Immature natural killer cell (primary cell): ENCODE data around the gene HOXD10. TPM values are rescaled to one million over a fixed set of nuclear protein-coding genes. Genes with fewer than 3 reads are reported as not detected.

Source experiments
- DNase-seq, 3 donors: peaks; one replicate each; pipeline ENCODE4 v3.0.0; 2022; ENCODE audit warnings: mixed read lengths in 1 of 3
- H3K27ac Mint-ChIP-seq, 6 donors: one replicate each; pipeline ENCODE4 v1.8.0; 2020; ENCODE audit warnings: mixed read lengths in 6 of 6, mild to moderate bottlenecking in 5 of 6, inconsistent platforms in 4 of 6, moderate library complexity in 3 of 6
- H3K27me3 Mint-ChIP-seq, 3 donors: one replicate each; pipeline ENCODE4 v1.8.0; 2020 to 2021; ENCODE audit warnings: low read depth in 3 of 3, mild to moderate bottlenecking in 3 of 3, mixed read lengths in 3 of 3, moderate library complexity in 3 of 3, inconsistent platforms in 1 of 3
- H3K36me3 Mint-ChIP-seq, 3 donors: one replicate each; pipeline ENCODE4 v1.8.0; 2020; ENCODE audit warnings: mixed read lengths in 3 of 3, inconsistent platforms in 2 of 3, mild to moderate bottlenecking in 2 of 3
- H3K4me1 Mint-ChIP-seq, 2 donors: one replicate each; pipeline ENCODE4 v1.8.0; 2020; ENCODE audit warnings: inconsistent platforms in 2 of 2, mild to moderate bottlenecking in 2 of 2, mixed read lengths in 2 of 2, moderate library complexity in 1 of 2
- H3K4me3 Mint-ChIP-seq, 5 donors: one replicate each; pipeline ENCODE4 v1.8.0; 2020; ENCODE audit warnings: mild to moderate bottlenecking in 5 of 5, mixed read lengths in 5 of 5, inconsistent platforms in 3 of 5, moderate library complexity in 3 of 5
- H3K9me3 Mint-ChIP-seq, 6 donors: one replicate each; pipeline ENCODE4 v1.8.0; 2020; ENCODE audit warnings: mild to moderate bottlenecking in 6 of 6, mixed read lengths in 6 of 6, inconsistent platforms in 4 of 6, moderate library complexity in 3 of 6
- polyA plus RNA-seq, 3 donors: library from polyadenylated mRNA; unstranded; fragments of 300-500 nt; fragmentation: Illumina TruSeq; gene quantifications; one replicate each; pipeline ENCODE4 v1.2.3, GENCODE V29; 2021

Gene HOXD10
- polyA plus RNA-seq, 3 donors from 2014 or later: not detected

DNA sequence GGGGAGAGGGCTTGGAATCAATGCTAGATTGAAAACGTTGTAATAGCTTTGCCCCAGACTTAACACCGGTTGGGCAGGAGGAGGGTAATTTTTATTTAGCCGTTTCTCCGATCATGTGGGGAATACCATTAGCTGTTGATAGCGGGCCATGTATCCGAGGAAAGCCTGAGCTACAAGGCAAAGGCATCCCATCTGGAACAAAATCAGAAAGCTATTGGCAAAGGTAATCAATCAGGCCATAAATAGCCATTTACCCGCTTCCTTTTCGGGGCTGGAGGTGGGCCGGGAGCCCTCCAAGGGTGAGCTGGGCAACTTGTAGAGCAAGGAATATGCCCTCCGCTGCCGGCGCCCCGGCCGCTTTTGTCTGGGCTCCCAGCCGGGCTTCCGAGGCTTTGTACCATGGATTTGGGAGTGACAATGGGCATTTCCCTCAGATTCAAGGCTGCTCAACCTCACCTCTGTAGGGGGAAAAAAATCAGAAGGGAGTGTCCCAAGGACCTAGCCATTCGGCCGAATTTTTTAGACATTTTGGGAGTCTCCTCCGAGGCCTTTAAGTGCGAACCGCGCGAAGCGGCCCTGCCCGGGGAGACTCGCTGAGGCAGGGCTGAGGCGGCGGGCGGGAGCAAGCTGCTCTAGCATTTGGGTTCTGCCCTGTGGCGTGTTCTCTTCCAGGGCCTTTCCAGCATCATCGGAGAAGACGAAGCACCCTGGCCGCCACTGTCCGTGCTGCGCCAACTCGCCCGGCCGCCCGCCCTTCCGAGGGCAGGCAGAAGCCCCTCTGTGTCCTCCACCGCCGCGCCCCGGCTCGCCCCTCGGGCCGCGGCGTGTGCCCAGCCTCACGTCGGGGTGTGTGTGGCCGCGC lies 4.8 kb downstream of the HOXD10 start:
- H3K36me3 Mint-ChIP-seq: peaks cover 0 to 9% (median 6%) of the 10 kb centered on the region in 3 donors
- no peak overlapping the region for H3K27ac Mint-ChIP-seq
- no peak for DNase-seq
- H3K9me3 Mint-ChIP-seq: peaks cover 0 to 32% (median 4%) of the 10 kb centered on the region in 6 donors
- H3K27me3 Mint-ChIP-seq: peaks cover 56 to 67% (median 64%) of the 10 kb centered on the region in 3 donors
- H3K4me3 Mint-ChIP-seq: peak overlapping the region in 1 of 5 donors; percentile 38
- H3K4me1 Mint-ChIP-seq: peaks cover 11% of the 10 kb centered on the region in 2 donors

GRCh38 chr2:176122052-176122682 lies 5.6 kb downstream of the HOXD10 start:
- Mint-ChIP-seq H3K36me3 (peaks cover 0 to 9% (median 3%) of the 10 kb centered on the region in 3 donors), H3K9me3 (peaks cover 0 to 27% (median 6%) of the 10 kb centered on the region in 6 donors), H3K27ac (no peak overlapping the region), H3K4me3 (peak overlapping the region; percentile 58 to 72 (median 69)), H3K4me1 (peaks cover 11 to 16% of the 10 kb centered on the region in 2 donors), H3K27me3 (peaks cover 58 to 66% (median 65%) of the 10 kb centered on the region in 3 donors)
- DNase-seq: peak in 1 of 3 donors; percentile 37

DNA sequence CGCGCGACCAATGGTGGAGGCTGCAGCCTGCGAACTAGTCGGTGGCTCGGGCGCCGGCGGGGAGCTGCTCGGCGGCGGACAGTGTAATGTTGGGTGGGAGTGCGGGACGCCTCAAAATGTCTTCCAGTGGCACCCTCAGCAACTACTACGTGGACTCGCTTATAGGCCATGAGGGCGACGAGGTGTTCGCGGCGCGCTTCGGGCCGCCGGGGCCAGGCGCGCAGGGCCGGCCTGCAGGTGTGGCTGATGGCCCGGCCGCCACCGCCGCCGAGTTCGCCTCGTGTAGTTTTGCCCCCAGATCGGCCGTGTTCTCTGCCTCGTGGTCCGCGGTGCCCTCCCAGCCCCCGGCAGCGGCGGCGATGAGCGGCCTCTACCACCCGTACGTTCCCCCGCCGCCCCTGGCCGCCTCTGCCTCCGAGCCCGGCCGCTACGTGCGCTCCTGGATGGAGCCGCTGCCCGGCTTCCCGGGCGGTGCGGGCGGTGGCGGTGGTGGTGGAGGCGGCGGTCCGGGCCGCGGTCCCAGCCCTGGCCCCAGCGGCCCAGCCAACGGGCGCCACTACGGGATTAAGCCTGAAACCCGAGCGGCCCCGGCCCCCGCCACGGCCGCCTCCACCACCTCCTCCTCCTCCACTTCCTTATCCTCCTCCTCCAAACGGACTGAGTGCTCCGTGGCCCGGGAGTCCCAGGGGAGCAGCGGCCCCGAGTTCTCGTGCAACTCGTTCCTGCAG lies 6.3 kb downstream of the HOXD10 start, which contains the start of gene HOXD9:
HOXD9 (plus strand) TSS at position 37 of the 728 bp plus-strand sequence; CDS start at position 87, 50 bp downstream.
- Mint-ChIP-seq H3K4me1 (peaks cover 13 to 22% of the 10 kb centered on the region in 2 donors), H3K4me3 (peak within 1 kb of the TSS; percentile 58 to 72 (median 69)), H3K27me3 (peaks cover 58 to 73% (median 70%) of the 10 kb centered on the region in 3 donors), H3K9me3 (peaks cover 0 to 27% (median 6%) of the 10 kb centered on the region in 6 donors), H3K27ac (no peak within 1 kb of the TSS), H3K36me3 (peaks cover 0 to 9% (median 3%) of the 10 kb centered on the region in 3 donors)
- peak in 2 of 3 donors; percentile 19 to 29 for DNase-seq

DNA sequence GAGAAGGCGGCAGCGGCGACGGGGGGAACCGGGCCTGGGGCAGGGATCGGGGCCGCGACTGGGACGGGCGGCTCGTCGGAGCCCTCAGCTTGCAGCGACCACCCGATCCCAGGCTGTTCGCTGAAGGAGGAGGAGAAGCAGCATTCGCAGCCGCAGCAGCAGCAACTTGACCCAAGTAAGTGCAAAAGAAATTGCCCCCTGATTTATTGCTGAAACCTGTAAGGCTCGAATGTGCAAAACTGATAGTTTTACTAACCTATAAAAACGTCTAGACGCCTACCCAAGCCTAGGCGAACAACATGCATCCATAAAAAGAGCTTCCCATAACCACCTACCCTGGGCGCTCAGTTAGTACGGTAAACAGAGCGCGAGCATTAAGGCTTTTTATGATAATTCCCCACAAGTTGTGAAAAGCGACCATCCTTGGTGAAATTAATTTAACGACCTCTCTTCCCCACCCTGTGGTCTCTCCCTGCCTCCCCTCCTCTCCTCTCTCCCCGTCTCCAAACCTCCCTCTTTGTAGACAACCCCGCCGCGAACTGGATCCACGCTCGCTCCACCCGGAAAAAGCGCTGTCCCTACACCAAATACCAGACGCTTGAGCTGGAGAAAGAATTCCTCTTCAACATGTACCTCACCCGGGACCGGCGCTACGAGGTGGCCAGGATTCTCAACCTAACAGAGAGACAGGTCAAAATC lies 7.0 kb downstream of the HOXD10 start:
- H3K36me3 Mint-ChIP-seq: peaks cover 0 to 5% (median 3%) of the 10 kb centered on the region in 3 donors
- H3K9me3 Mint-ChIP-seq: peaks cover 0 to 22% (median 6%) of the 10 kb centered on the region in 6 donors
- H3K27me3 Mint-ChIP-seq: peaks cover 59 to 73% (median 71%) of the 10 kb centered on the region in 3 donors
- peak overlapping the region in 4 of 5 donors; percentile 21 to 53 (median 36) for H3K4me3 Mint-ChIP-seq
- DNase-seq: no peak
- peaks cover 17 to 28% of the 10 kb centered on the region in 2 donors for H3K4me1 Mint-ChIP-seq
- no peak overlapping the region for H3K27ac Mint-ChIP-seq

- no peak overlapping the region for H3K27ac Mint-ChIP-seq
- H3K4me3 Mint-ChIP-seq: peak overlapping the region in 2 of 5 donors; percentile 27 to 44
- no peak for DNase-seq
- peaks cover 0 to 17% (median 4%) of the 10 kb centered on the region in 6 donors for H3K9me3 Mint-ChIP-seq
- H3K36me3 Mint-ChIP-seq: no peaks in the 10 kb centered on the region
- peaks cover 62 to 72% (median 70%) of the 10 kb centered on the region in 3 donors for H3K27me3 Mint-ChIP-seq
- peaks cover 18 to 30% of the 10 kb centered on the region in 2 donors for H3K4me1 Mint-ChIP-seq
Measured at GRCh38 chr2:176124110-176124946, 7.8 kb downstream of the HOXD10 start.

DNA sequence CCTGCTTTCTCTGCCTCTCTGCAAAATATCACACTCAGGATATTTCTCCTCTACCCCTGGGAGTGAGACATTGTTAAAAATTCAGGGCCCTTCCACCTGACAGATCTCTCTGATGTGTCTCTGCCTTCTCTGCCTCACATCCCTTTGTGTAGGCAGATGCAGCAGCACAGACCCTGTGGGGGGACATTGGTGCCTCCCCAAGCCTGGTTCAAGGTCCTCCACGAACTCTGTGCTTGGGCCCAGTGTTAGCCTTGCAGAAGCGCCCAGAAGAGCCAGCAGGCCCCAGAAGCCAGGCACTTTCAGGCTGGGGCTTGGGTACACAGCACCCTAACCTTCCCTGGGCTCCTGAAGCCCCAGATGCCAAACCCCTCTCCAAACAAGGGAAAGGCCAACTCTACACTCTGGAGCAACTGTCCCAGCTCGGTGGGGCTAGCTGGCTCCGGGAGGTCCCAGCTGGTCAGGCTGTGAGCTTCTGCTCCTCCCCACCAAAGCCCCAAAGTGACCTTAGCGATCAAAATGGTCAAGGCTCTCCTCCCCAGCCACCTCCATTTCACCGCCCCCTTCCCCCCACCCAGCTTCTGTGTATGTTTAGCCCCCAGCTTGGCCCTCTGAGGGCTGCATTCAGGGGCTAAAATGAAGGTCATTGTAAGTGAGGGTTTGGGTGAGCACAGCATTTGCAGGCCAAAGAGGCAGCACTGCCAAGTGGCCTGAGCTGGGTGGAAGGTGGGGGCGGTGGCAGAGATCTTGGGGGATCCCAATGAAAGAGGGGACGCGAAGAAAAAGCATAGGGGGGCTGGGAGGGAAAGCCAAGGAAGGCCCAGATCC lies 8.6 kb downstream of the HOXD10 start:
- H3K4me1 Mint-ChIP-seq: peaks cover 19 to 30% of the 10 kb centered on the region in 2 donors
- no peak for DNase-seq
- H3K27ac Mint-ChIP-seq: no peak overlapping the region
- H3K27me3 Mint-ChIP-seq: peaks cover 59 to 68% (median 67%) of the 10 kb centered on the region in 3 donors
- H3K36me3 Mint-ChIP-seq: no peaks in the 10 kb centered on the region
- peak overlapping the region in 2 of 5 donors; percentile 24 to 30 for H3K4me3 Mint-ChIP-seq
- H3K9me3 Mint-ChIP-seq: peaks cover 0 to 10% (median 2%) of the 10 kb centered on the region in 6 donors

- no peak overlapping the region for H3K4me3 Mint-ChIP-seq
- H3K9me3 Mint-ChIP-seq: peaks cover 0 to 7% (median 2%) of the 10 kb centered on the region in 6 donors
- DNase-seq: no peak
- H3K4me1 Mint-ChIP-seq: peaks cover 21 to 32% of the 10 kb centered on the region in 2 donors
- H3K36me3 Mint-ChIP-seq: no peaks in the 10 kb centered on the region
- no peak overlapping the region for H3K27ac Mint-ChIP-seq
- peaks cover 55 to 66% (median 65%) of the 10 kb centered on the region in 3 donors for H3K27me3 Mint-ChIP-seq
Measured at GRCh38 chr2:176125772-176126054, 9.1 kb downstream of the HOXD10 start.

DNA sequence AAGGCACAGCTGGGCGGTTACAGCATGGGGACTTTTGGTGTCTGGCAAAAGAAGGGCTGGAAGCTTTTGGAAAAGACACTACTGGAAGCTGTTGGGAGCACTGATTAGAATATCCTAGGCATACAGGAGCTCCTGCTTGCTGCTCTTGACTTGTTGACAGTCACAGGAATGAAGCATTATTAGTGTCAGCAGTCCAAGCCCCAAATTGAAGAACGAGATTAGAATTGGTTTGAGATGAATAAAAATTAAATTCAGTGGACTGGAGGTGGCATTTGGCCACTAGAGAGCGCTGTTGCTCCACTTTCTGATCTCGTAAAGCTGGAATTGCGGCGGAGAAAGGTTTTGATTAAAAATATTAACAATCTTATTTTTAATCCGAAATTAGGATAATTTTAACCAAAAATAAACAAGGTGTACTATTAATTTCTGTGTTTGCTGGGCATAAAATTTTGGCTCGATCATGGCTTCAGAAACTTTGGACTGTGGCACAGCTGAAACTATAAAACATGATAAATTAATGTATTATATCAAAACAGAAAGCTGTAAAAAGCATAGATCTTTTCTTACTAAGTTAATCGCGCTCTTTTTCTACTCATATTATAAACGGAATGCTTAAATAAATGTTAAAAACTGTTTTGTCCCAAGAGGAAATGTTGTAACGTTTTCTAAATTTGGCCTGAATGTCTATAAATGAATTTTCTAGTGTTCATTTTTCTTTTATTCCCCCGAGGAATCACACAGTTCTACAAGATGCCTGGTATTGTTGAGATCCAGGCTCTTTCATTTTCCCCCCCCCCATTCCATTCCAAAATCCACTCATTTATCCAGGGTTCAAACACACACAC lies 10.6 kb downstream of the HOXD10 start:
- DNase-seq: peak; percentile 44 to 59 (median 53)
- Mint-ChIP-seq H3K4me3 (peak overlapping the region in 1 of 5 donors; percentile 14), H3K36me3 (peaks cover 0 to 2% (median 0%) of the 10 kb centered on the region in 3 donors)

GRCh38 chr2:176127774-176128072 lies 11.1 kb downstream of the HOXD10 start:
- Mint-ChIP-seq H3K4me1 (peaks cover 32 to 52% of the 10 kb centered on the region in 2 donors), H3K27me3 (peaks cover 57 to 73% (median 72%) of the 10 kb centered on the region in 3 donors), H3K36me3 (peaks cover 0 to 5% (median 0%) of the 10 kb centered on the region in 3 donors), H3K27ac (no peak overlapping the region), H3K4me3 (peak overlapping the region in 1 of 5 donors; percentile 60), H3K9me3 (peaks cover 0 to 9% (median 3%) of the 10 kb centered on the region in 6 donors)
- DNase-seq: no peak

More for the DNA sequence above, 10.6 kb downstream of the HOXD10 start:
- H3K27me3 Mint-ChIP-seq: peaks cover 56 to 70% (median 69%) of the 10 kb centered on the region in 3 donors
- H3K9me3 Mint-ChIP-seq: peaks cover 0 to 9% (median 1%) of the 10 kb centered on the region in 6 donors
- peak overlapping the region in 1 of 6 donors; percentile 15 for H3K27ac Mint-ChIP-seq
- H3K4me1 Mint-ChIP-seq: peaks cover 30 to 46% of the 10 kb centered on the region in 2 donors

DNA sequence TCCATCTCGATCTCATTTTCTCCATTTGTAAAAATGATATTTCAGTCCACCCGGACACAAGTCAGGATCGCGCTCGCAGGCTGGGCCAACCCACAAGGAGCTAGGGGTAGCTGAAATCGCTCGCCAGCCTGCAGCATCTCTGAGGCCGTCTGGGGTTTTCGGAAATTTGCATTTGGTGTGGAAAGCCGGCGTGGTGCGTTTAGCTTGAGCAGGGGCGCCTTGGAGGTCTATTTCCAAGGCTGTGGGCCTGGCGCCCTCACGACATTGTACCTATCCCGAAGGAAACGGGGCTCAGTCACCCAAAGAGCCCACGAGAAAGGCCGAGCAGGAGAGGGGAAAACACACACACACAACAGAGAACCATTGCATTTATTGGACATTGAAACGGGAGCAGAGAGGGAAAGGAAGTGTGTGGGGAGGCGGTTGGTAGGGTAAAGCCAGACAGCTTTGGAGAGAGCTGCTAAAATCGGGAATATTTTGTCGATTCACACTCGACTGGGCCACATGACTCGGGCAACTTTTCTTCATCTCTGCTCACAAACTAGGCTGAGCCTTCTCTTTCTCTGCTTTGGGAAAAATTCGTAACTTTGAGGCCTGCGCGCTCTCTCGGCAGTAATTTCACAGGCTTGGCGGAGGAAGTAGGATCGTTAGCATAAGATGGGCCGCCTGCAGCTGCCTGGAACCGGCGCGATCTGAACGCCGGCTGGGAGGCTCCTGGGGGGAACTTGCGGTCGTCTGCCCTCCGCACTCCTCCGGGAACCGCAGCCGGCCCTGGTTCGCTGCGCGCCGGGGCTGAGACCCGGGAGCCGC lies 11.8 kb downstream of the HOXD10 start:
- Mint-ChIP-seq H3K36me3 (peaks cover 0 to 5% (median 0%) of the 10 kb centered on the region in 3 donors), H3K9me3 (peaks cover 0 to 10% (median 3%) of the 10 kb centered on the region in 6 donors), H3K4me1 (peaks cover 32 to 55% of the 10 kb centered on the region in 2 donors), H3K27me3 (peaks cover 57 to 79% (median 78%) of the 10 kb centered on the region in 3 donors), H3K27ac (peak overlapping the region in 3 of 6 donors; percentile 28 to 84 (median 69)), H3K4me3 (peak overlapping the region; percentile 33 to 64 (median 50))
- DNase-seq: no peak
